Stimulated activated naive CD8-positive, alpha-beta T cell treated with anti-CD3 and anti-CD28 coated beads, Interleukin-15, Interleukin-2, amounts not matched to agents 100 ng/mL and 50 ng/mL, for 24 hours (primary cell): ENCODE measurements around the gene DLG2.
"Not testable (repeated sequence)": the region's sequence is repeated elsewhere in the genome, so short reads cannot be mapped to it uniquely, and the experiment has no call there.

Source experiments
- H3K27ac Mint-ChIP-seq: one replicate; pipeline ENCODE4 v1.8.0; 2021; ENCODE audit warnings: mild to moderate bottlenecking, mixed read lengths
- H3K27me3 Mint-ChIP-seq: one replicate; pipeline ENCODE4 v1.8.0; 2021; ENCODE audit warnings: mixed read lengths
- H3K36me3 Mint-ChIP-seq: one replicate; pipeline ENCODE4 v1.8.0; 2021; ENCODE audit warnings: low read depth, mixed read lengths
- H3K4me1 Mint-ChIP-seq: one replicate; pipeline ENCODE4 v1.8.0; 2021; ENCODE audit warnings: low read depth, mixed read lengths
- H3K4me3 Mint-ChIP-seq: one replicate; pipeline ENCODE4 v1.8.0; 2021; ENCODE audit warnings: mild to moderate bottlenecking, mixed read lengths
- H3K9me3 Mint-ChIP-seq: one replicate; pipeline ENCODE4 v1.8.0; 2021; ENCODE audit warnings: mixed read lengths

The DLG2 gene

GRCh38 chr11:83436855-83437254, 2190.3 kb downstream of the DLG2 start:
- H3K4me3 Mint-ChIP-seq: no peak overlapping the region
- no peak overlapping the region for H3K27ac Mint-ChIP-seq
- H3K9me3 Mint-ChIP-seq: no peaks in the 10 kb centered on the region
- H3K36me3 Mint-ChIP-seq: no peaks in the 10 kb centered on the region
- no peaks in the 10 kb centered on the region for H3K4me1 Mint-ChIP-seq
- H3K27me3 Mint-ChIP-seq: no peaks in the 10 kb centered on the region

GRCh38 chr11:83434812-83435211, 2192.3 kb downstream of the DLG2 start:
- H3K36me3 Mint-ChIP-seq, H3K4me3 Mint-ChIP-seq, H3K27me3 Mint-ChIP-seq, H3K27ac Mint-ChIP-seq, H3K9me3 Mint-ChIP-seq, H3K4me1 Mint-ChIP-seq: not testable (repeated sequence)

- Mint-ChIP-seq H3K27me3 (peaks cover 4% of the 10 kb centered on the region), H3K4me1 (no peaks in the 10 kb centered on the region), H3K9me3 (peaks cover 10% of the 10 kb centered on the region), H3K36me3 (no peaks in the 10 kb centered on the region), H3K4me3 (no peak overlapping the region), H3K27ac (no peak overlapping the region)
Measured at GRCh38 chr11:83427943-83428342, 2199.2 kb downstream of the DLG2 start.

GRCh38 chr11:83427501-83427900, 2199.6 kb downstream of the DLG2 start:
- Mint-ChIP-seq H3K4me1 (no peaks in the 10 kb centered on the region), H3K27me3 (peaks cover 4% of the 10 kb centered on the region), H3K4me3 (no peak overlapping the region), H3K36me3 (no peaks in the 10 kb centered on the region), H3K9me3 (peaks cover 13% of the 10 kb centered on the region), H3K27ac (no peak overlapping the region)

- H3K4me3 Mint-ChIP-seq: no peak overlapping the region
- H3K4me1 Mint-ChIP-seq: no peaks in the 10 kb centered on the region
- H3K9me3 Mint-ChIP-seq: peaks cover 21% of the 10 kb centered on the region
- H3K36me3 Mint-ChIP-seq: no peaks in the 10 kb centered on the region
- no peak overlapping the region for H3K27ac Mint-ChIP-seq
- peaks cover 4% of the 10 kb centered on the region for H3K27me3 Mint-ChIP-seq
Measured at GRCh38 chr11:83425137-83425466, 2202.0 kb downstream of the DLG2 start.

- H3K27me3 Mint-ChIP-seq: peaks cover 4% of the 10 kb centered on the region
- peaks cover 21% of the 10 kb centered on the region for H3K9me3 Mint-ChIP-seq
- no peaks in the 10 kb centered on the region for H3K4me1 Mint-ChIP-seq
- H3K36me3 Mint-ChIP-seq: no peaks in the 10 kb centered on the region
- no peak overlapping the region for H3K27ac Mint-ChIP-seq
- H3K4me3 Mint-ChIP-seq: no peak overlapping the region
Measured at GRCh38 chr11:83424376-83425136, 2202.6 kb downstream of the DLG2 start.

- not testable (repeated sequence) for H3K4me3 Mint-ChIP-seq, H3K27me3 Mint-ChIP-seq, H3K4me1 Mint-ChIP-seq, H3K36me3 Mint-ChIP-seq, H3K27ac Mint-ChIP-seq
- peaks cover 21% of the 10 kb centered on the region for H3K9me3 Mint-ChIP-seq
Measured at GRCh38 chr11:83422641-83423040, 2204.5 kb downstream of the DLG2 start.

GRCh38 chr11:83410605-83411565, 2216.3 kb downstream of the DLG2 start:
- H3K4me1 Mint-ChIP-seq: no peaks in the 10 kb centered on the region
- no peaks in the 10 kb centered on the region for H3K27me3 Mint-ChIP-seq
- no peaks in the 10 kb centered on the region for H3K36me3 Mint-ChIP-seq
- H3K4me3 Mint-ChIP-seq: no peak overlapping the region
- no peak overlapping the region for H3K27ac Mint-ChIP-seq
- H3K9me3 Mint-ChIP-seq: peaks cover 2% of the 10 kb centered on the region

GRCh38 chr11:83409891-83410290, 2217.3 kb downstream of the DLG2 start:
- Mint-ChIP-seq H3K4me1 (no peaks in the 10 kb centered on the region), H3K36me3 (no peaks in the 10 kb centered on the region), H3K9me3 (no peaks in the 10 kb centered on the region), H3K27ac (no peak overlapping the region), H3K27me3 (peaks cover under 1% of the 10 kb centered on the region), H3K4me3 (no peak overlapping the region)

GRCh38 chr11:83409476-83409875, 2217.7 kb downstream of the DLG2 start:
- H3K36me3 Mint-ChIP-seq: no peaks in the 10 kb centered on the region
- no peaks in the 10 kb centered on the region for H3K4me1 Mint-ChIP-seq
- no peaks in the 10 kb centered on the region for H3K9me3 Mint-ChIP-seq
- no peak overlapping the region for H3K27ac Mint-ChIP-seq
- no peak overlapping the region for H3K4me3 Mint-ChIP-seq
- H3K27me3 Mint-ChIP-seq: peaks cover 3% of the 10 kb centered on the region

- Mint-ChIP-seq H3K4me1 (no peaks in the 10 kb centered on the region), H3K27ac (no peak overlapping the region), H3K27me3 (peaks cover 3% of the 10 kb centered on the region)
Measured at GRCh38 chr11:83408946-83409345, 2218.2 kb downstream of the DLG2 start.

More at GRCh38 chr11:83408946-83409345, 2218.2 kb downstream of the DLG2 start:
- no peaks in the 10 kb centered on the region for H3K9me3 Mint-ChIP-seq
- no peak overlapping the region for H3K4me3 Mint-ChIP-seq
- H3K36me3 Mint-ChIP-seq: no peaks in the 10 kb centered on the region
